NB4 (cell line): ENCODE data around the gene SULF2.

ENCODE experiments used
- DNase-seq: peaks from one replicate; pipeline ENCODE4 v3.0.0; 2010; ENCODE audit warnings: low read depth
- H3K4me3 ChIP-seq: one replicate; pipeline ENCODE4 v1.5.1; 2011; ENCODE audit warnings: mild to moderate bottlenecking, low read depth, low read length, moderate library complexity
- MYC ChIP-seq: IDR thresholded peaks from 2 replicates; pipeline ENCODE4 v1.6.1; 2011; ENCODE audit warnings: low read depth, low read length
- POLR2A ChIP-seq: IDR thresholded peaks from 2 replicates; pipeline ENCODE4 v1.6.1; 2011; ENCODE audit warnings: mild to moderate bottlenecking; ENCODE audit not compliant: insufficient read length; ENCODE audit errors: extremely low read depth
- TF ChIP-seq, protein P1 (sequence below): IDR thresholded peaks from one replicate; pipeline ENCODE4 v1.5.1; 2012; ENCODE audit warnings: low read depth, low read length
- TF ChIP-seq, protein P2 (sequence below): IDR thresholded peaks from 2 replicates; pipeline ENCODE4 v1.6.1; 2011; ENCODE audit warnings: low read depth, low read length

SULF2 gene

DNA sequence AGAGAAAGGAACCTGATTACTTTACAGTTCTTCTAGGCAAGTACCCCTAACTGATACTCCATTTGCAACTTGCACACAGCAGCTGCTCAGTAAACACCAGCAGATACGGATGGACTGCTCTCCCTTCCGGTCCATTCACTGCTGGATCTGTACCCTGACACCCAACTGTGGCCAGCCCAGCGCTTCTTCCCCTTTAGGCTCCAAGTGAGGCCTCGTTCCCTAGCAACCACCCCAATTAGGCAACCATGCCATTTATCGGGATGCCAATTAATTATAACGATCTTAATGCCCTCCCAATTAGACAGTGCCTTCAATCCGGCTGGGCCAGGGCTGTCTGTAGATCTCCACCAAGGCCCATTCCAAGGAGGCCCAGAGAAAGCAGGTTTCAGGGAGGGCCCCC, 3.2 kb downstream of the SULF2 start:
- TF ChIP-seq, protein P1, sequence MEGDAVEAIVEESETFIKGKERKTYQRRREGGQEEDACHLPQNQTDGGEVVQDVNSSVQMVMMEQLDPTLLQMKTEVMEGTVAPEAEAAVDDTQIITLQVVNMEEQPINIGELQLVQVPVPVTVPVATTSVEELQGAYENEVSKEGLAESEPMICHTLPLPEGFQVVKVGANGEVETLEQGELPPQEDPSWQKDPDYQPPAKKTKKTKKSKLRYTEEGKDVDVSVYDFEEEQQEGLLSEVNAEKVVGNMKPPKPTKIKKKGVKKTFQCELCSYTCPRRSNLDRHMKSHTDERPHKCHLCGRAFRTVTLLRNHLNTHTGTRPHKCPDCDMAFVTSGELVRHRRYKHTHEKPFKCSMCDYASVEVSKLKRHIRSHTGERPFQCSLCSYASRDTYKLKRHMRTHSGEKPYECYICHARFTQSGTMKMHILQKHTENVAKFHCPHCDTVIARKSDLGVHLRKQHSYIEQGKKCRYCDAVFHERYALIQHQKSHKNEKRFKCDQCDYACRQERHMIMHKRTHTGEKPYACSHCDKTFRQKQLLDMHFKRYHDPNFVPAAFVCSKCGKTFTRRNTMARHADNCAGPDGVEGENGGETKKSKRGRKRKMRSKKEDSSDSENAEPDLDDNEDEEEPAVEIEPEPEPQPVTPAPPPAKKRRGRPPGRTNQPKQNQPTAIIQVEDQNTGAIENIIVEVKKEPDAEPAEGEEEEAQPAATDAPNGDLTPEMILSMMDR: no peak
- TF ChIP-seq MYC (no peak), POLR2A (no peak)
- TF ChIP-seq, protein P2, sequence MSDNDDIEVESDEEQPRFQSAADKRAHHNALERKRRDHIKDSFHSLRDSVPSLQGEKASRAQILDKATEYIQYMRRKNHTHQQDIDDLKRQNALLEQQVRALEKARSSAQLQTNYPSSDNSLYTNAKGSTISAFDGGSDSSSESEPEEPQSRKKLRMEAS: no peak
- DNase-seq: no peak
- H3K4me3 ChIP-seq: no peak overlapping the region

DNA sequence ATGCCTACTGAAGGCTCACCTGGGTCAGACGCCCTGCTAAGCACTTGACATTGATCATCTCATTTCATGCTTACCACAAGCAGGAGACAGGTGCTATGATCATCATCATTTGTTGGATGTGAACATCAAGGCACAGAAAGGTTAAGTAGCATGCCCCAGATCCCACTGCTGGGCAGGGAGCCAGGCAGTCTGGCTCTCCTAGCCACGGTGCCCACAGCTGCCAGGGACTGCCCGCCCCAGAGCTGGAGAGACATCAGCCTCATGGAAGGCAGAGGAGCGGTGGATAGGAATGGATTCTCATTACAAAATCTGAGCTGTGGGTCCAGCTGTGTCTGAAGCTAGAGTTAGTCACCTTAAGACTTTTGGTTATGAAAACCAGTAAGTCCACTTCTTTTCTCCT, 3.6 kb downstream of the SULF2 start:
- H3K4me3 ChIP-seq: no peak overlapping the region
- TF ChIP-seq, protein P2: no peak
- TF ChIP-seq, protein P1: no peak
- no peak for TF ChIP-seq POLR2A
- no peak for TF ChIP-seq MYC
- no peak for DNase-seq

DNA sequence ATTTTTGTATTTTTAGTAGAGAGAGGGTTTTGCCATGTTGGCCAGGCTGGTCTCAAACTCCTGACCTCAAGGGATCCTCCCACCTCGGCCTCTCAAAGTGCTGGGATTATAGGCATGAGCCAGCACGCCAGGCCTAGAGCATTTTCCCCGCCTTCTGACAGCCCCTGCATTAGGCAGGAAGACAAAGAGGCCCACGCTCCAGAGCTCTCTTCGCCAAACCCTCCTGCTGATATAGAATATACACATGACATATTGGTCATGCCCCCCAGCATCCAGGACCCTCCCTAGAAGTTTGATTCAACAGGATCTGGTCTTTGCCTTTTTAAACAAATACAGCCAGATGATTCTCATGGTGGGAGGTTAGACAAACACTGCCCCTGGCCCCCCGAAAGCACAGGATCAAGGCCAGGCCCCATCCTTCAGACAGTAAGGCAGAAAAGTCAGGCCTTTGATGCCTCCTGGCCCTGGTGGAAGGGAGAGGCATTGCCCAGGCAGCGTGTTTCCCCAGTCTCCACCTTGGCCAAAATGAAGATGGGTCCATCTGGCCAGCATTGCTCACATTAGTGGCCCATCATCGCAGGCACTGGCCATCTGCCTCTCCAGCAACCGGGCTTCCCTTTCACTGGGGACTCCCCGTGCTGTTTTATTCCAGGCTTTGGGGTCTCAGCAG, 4.4 kb downstream of the SULF2 start:
- TF ChIP-seq POLR2A (no peak), MYC (no peak)
- TF ChIP-seq, protein P1: no peak
- TF ChIP-seq, protein P2: no peak
- DNase-seq: no peak
- H3K4me3 ChIP-seq: no peak overlapping the region

DNA sequence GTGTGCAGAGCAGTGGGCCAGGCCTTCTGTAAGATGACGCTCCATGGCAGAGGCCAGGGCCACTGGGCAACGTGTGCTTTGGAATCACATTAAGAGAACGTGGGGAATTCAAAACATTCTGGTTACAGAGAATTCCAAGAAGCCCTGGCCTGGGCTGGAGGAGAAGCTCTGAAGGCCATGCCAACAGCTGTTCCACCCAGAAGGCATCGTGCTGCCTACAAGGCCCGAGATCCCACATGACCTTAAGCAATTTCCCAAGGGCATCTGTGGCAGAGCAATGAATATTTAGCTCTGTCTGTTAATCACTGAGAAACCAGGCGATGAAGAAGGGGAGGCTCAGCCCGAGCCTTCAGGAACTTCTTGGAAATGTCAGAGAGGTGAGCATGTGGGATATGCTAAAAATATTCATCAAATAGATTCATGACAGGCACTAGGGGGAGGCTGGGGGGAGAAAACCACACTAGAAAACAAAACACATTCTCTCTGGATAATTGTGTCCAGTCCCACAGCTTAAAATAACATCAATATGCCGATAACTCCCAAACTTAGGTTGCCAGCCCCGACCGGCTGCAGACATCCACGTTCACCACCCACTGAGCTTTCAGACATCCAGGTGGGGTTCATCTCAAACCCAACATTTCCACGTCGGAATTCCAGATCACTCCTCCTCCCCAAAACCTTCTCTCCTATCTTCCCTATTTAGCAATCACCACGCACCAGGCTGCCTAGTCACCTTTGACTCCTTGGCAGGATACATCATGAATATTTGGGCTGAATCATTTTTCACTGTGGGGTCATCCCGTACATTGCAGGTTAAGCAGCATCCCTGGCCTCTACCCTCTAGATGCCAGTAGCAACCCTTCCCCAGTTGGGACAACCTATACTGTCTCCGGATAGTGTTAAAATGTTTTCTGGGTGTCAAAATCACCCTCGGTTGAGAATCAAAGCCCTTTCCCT, 6.6 kb downstream of the SULF2 start:
- TF ChIP-seq MYC: no peak
- no peak overlapping the region for H3K4me3 ChIP-seq
- DNase-seq: no peak

DNA sequence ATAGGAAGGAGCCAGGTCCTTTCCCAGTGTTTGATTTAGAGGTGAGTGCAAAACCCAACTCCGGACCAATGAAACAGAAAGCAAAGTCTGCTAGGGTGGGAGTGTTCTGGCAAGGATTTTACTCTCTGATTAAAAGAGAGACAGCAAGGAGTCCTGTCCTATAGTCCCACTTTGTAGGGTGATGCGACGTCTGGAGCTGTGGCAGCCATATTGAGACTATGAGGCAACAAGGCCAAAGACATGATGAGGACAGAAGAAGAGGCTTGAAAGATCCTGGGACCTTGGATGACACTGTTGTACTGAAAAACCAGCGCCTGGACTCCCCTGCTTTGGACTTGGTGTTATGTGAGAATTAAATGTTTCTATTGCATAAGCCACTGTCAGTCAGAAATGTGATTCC, 8.1 kb downstream of the SULF2 start:
- DNase-seq: no peak
- TF ChIP-seq MYC (no peak), POLR2A (no peak)
- TF ChIP-seq, protein P2: no peak
- TF ChIP-seq, protein P1: no peak
- no peak overlapping the region for H3K4me3 ChIP-seq

DNA sequence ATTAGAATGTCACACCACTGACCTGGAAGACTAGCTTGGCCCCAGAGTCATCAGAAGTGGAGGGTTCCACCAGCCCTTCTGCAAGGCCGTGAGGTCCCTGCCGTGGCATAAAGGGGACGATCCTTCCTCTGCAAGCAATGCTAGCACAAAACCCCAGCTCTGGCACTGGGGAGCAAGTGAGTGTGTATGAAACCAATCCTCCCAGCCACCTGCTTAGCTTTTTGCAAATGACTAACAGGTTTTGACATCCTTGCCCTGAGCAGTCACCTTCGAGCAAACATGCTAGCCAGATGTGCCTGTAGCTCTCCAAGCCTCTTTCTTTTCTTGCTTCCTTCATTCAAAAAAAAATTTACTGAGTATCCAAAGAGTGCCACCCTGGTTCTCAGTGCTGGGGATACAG, 8.6 kb downstream of the SULF2 start:
- TF ChIP-seq MYC (no peak), POLR2A (no peak)
- TF ChIP-seq, protein P1: no peak
- TF ChIP-seq, protein P2: no peak
- no peak overlapping the region for H3K4me3 ChIP-seq
- DNase-seq: no peak
